ENCODE data around the gene STAC3. TPM values are rescaled to one million over a fixed set of nuclear protein-coding genes. Genes with fewer than 3 reads are reported as not detected.
"Not testable (repeated sequence)": the region's sequence is repeated elsewhere in the genome, so short reads cannot be mapped to it uniquely, and the experiment has no call there.

STAC3 gene
- total RNA-seq: 1 to 10 TPM; 2.5 to 6.1 TPM

DNA sequence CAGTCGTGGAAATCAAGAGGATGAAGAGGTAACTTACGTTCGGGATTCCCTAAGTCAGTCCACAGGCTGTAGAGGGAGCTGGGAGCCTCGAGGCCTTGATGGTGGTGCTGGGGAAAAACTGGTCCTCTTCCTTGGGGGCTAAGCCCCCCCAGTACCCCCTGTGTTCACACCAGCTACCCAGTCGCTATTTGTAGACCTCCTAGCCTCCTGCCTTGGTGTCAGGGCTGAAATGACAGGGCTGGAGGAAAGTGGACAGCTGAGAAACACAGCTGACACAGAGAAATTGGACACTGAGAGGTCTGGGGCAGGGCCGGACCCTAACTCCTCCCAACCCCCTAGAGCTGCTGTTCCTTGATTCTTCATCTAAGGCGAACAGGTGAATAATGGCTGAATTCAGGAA, at the start of gene STAC3:
Gene STAC3, minus strand, starts transcription at position 232 of the 400 bp plus-strand sequence. CDS start 1,551 bp downstream, outside the sequence.
- H3K27me3 Mint-ChIP-seq: no peaks in the 10 kb centered on the region
- ATAC-seq (no peak), DNase-seq (ENCODE audit: low spot score) (no peak)
- no peak within 1 kb of the TSS for H3K4me3 Mint-ChIP-seq
- H3K4me1 Mint-ChIP-seq (ENCODE audit: low read depth in 2 of 2): peaks cover 0 to 8% of the 10 kb centered on the region in 2 donors
- H3K27ac Mint-ChIP-seq: no peak within 1 kb of the TSS
- no peaks in the 10 kb centered on the region for H3K36me3 Mint-ChIP-seq
- H3K9me3 Mint-ChIP-seq: no peaks in the 10 kb centered on the region

DNA sequence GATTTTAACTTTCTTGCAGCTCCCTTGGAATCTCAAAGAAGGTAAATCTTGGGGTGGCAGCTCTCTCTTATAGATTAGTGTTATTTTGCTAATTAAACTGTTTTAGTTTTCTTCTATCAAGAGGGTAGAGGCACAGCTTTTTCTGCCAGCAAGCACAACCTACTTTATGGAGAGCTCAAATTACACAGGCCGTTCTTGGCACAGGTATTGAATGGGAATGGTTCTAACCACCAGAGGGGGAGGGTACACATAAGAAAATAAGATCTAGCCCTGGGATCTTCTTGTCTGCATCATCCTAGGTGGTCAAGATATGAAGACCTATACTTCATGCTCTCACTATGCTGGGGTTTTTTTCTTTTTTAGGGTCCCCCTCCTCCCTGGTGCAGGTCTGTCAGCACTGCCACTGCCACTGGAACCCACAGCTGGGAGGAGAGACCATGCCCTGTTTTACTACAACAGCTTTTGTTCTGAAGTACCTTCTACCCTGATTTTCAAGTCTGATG, 48.6 kb upstream of the STAC3 start:
- Mint-ChIP-seq H3K27me3 (no peaks in the 10 kb centered on the region), H3K27ac (no peak overlapping the region), H3K36me3 (peaks cover 14% of the 10 kb centered on the region), H3K4me3 (no peak overlapping the region), H3K4me1 (ENCODE audit: low read depth in 2 of 2) (no peaks in the 10 kb centered on the region), H3K9me3 (no peaks in the 10 kb centered on the region)
- DNase-seq (ENCODE audit: low spot score): no peak
- no peak for ATAC-seq

DNA sequence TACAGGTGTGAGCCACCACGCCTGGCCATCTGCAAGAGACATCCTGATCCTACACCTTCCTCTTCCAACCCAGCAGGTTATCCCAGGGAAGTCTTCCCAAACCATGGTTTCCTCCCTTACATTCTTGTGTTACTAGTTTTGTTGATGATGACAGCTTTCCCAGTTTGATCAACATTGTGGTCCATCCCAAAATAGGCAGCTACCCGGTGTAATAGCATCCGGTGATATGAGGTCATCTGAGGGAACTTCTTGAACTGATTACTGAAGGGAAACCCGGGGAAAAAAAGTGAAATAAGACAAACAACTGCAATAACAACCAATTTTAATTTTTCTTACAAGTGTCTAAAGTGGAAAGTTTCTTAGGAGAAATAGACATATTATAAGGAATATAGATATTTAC, 45.3 kb upstream of the STAC3 start:
- Mint-ChIP-seq H3K4me1 (ENCODE audit: low read depth in 2 of 2) (no peaks in the 10 kb centered on the region), H3K27me3 (no peaks in the 10 kb centered on the region), H3K27ac (no peak overlapping the region), H3K9me3 (no peaks in the 10 kb centered on the region), H3K4me3 (no peak overlapping the region), H3K36me3 (peaks cover 15% of the 10 kb centered on the region)
- DNase-seq (ENCODE audit: low spot score) (no peak), ATAC-seq (no peak)

DNA sequence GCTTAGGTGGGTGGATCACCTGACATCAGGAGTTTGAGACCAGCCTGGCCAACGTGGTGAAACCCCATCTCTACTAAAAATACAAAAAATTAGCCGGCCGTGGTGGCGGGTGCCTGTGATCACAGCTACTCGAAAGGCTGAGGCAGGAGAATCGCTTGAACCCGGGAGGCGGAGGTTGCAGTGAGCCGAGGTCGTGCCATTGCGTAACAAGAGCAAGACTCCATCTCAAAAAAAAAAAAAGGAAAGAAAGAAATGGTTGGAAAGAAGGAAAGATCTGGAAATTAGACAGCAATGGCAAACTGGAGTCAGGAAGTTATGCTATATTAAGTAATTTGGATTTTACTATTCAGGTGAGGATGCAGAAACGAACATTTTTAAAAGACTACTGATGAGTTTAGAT, 31.1 kb upstream of the STAC3 start:
- not testable (repeated sequence) for DNase-seq (ENCODE audit: low spot score); H3K27ac Mint-ChIP-seq; H3K9me3 Mint-ChIP-seq; H3K27me3 Mint-ChIP-seq; H3K4me3 Mint-ChIP-seq; ATAC-seq
- Mint-ChIP-seq H3K4me1 (ENCODE audit: low read depth in 2 of 2) (peaks cover 12% of the 10 kb centered on the region in 2 donors), H3K36me3 (peaks cover 22% of the 10 kb centered on the region)

DNA sequence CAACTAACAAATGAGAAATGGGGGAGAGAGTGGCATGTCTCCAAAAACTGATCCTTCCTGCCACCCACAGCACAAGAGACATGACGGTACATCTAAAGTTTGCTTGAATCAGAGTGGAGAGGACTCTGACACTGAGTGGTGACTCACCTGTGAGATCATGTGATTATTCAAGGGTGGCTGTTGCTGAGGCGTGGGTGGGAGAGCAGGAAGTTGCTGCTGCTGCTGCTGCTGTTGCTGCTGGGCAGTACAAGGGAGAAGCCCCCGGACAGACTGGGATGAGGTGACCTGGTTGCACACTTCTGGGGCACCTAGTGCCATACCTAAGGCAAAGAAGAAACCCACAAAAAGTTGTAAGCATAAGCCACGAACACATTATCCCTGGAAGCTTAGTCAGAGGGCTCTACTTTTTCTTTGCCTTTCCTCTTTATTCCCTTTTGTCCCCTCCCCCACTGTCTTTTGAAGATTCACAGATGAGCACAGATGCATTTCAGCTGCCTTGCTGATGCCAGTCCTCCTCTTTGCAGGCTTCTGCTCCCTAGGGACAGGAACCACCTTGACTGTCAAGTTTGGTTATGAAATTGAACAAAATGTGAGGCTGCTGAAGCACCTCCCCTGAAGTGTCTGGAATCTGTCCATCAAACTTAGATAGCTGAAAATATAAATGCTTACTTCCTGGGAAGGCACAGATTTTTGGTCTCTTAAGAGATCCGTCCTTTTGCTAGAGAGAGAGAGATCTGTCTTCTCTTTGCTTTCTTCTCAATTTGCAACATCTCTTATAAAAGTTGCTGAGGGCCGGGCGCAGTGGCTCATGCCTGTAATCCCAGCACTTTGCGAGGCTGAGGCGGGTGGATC, 29.4 kb upstream of the STAC3 start:
- DNase-seq (ENCODE audit: low spot score): peak; percentile 71
- H3K4me3 Mint-ChIP-seq: peak overlapping the region; percentile 28
- H3K27me3 Mint-ChIP-seq: no peaks in the 10 kb centered on the region
- H3K9me3 Mint-ChIP-seq: no peaks in the 10 kb centered on the region
- H3K36me3 Mint-ChIP-seq: peaks cover 22% of the 10 kb centered on the region
- peak overlapping the region; percentile 83 to 87 for H3K27ac Mint-ChIP-seq
- peaks cover 12% of the 10 kb centered on the region in 2 donors for H3K4me1 Mint-ChIP-seq (ENCODE audit: low read depth in 2 of 2)
- ATAC-seq: peak; percentile 96 to 98

DNA sequence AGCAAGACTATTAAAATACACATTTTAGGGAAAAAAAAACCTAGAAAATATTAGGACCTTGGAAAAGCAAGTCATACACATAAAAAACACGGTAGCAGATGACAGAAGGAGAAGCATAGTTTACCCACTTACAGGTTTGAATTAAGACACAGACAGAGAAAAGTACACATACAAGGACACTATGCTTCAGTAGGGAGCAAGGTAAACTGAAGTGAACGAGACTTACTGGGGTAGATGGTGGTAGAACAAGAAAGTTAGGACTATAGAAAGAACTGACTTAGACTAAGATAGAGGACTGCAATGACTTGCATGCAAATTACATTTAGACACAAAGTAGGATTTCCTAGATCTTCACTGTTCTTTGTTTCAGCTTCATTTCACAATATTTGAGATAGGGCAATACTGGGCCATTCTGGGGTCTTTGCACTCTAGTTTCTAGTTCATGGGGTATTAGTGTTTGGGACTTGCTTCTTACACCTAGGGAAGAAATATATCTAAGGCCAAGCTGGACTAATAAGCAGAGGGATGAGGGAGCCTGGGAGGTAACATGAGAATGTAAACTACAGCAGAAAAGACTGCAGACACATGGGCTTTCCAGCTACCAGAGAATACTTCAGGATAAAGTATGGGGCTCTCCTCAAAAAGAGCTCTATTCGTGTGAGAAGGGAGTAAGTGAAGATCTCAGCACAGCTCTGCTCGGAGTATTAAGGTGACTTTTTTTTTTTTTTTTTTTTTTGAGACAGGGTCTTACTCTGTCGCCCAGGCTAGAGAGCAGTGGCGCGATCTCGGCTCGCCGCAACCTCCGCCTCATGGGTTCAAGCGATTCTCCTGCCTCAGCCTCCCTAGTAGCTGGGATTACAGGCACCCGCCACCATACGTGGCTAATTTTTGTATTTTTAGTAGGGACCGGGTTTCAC, 27.7 kb upstream of the STAC3 start:
- H3K27ac Mint-ChIP-seq: peak overlapping the region in 1 of 2 donors; percentile 8

DNA sequence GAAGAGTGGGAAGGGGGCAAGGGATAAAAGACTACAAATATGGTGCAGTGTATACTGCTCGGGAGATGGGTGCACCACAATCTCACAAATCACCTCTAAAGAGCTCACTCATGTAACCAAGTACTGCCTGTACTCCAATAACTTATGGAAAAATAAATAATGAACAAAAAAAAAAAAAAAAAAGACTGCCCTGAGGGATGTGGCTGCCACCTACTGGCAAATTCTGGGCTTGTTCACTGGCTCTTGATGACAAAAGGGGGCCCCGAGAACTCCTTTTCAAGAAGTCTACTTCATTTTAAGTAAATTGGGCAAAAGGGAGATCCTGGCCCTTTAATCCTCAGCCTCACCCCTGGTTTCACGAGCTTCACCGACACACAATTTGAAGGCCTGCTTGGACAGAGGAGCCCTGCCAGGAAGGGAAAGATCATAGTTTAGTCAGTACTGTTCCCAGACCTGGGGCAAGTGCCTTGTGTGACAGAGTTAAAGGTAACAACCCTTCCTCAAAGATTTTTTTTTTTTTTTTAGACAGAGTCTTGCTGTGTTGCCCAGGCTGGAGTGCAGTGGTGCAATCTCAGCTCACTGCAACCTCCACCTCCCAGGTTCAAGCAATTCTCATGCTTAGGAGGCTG, 26.1 kb upstream of the STAC3 start:
- peaks cover 22% of the 10 kb centered on the region for H3K36me3 Mint-ChIP-seq

More for the DNA sequence above, 27.7 kb upstream of the STAC3 start:
- no peak overlapping the region for H3K4me3 Mint-ChIP-seq
- no peaks in the 10 kb centered on the region for H3K9me3 Mint-ChIP-seq
- DNase-seq (ENCODE audit: low spot score): no peak
- ATAC-seq: no peak
- H3K4me1 Mint-ChIP-seq (ENCODE audit: low read depth in 2 of 2): peaks cover 12% of the 10 kb centered on the region in 2 donors
- no peaks in the 10 kb centered on the region for H3K27me3 Mint-ChIP-seq
- H3K36me3 Mint-ChIP-seq: peaks cover 22% of the 10 kb centered on the region

DNA sequence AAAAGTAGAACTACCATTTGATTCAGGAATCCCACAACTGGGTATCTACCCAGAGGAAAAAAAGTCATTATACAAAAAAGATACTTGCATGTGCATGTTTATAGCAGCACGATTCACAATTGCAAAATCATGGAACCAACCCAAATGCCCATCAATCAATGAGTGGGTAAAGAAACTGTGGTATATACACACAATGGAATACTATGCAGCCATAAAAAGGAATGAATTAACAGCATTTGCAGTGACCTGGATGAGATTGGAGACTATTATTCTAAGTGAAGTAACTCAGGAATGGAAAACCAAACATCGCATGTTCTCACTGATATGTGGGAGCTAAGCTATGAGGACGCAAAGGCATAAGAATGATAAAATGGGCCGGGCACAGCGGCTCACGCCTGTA, 25.2 kb upstream of the STAC3 start:
- not testable (repeated sequence) for H3K27me3 Mint-ChIP-seq

More for the DNA sequence above, 26.1 kb upstream of the STAC3 start:
- Mint-ChIP-seq H3K27me3 (no peaks in the 10 kb centered on the region), H3K9me3 (no peaks in the 10 kb centered on the region), H3K4me3 (no peak overlapping the region), H3K4me1 (ENCODE audit: low read depth in 2 of 2) (peaks cover 12% of the 10 kb centered on the region in 2 donors), H3K27ac (no peak overlapping the region)
- ATAC-seq: no peak
- no peak for DNase-seq (ENCODE audit: low spot score)

DNA sequence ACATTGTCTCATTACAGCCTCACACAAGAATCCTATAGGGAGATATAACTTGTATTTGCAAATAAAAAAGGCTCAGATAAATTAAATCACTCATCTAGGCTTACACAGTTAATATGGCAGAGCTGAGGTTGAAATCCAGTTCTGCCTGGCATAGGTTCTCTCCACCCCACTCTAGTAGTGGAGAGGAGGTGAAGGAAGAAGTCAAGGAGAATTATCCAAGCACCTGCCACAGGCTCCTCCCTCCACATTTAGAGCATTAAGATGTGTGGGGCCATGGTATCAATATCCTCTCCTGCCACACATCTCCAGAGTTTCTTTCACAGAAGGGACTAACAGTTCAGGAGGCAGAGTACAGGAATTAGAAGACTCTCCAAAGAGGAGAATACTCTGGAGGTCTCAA, 22.5 kb upstream of the STAC3 start:
- H3K9me3 Mint-ChIP-seq: no peaks in the 10 kb centered on the region

More for the DNA sequence above, 25.2 kb upstream of the STAC3 start:
- H3K4me1 Mint-ChIP-seq (ENCODE audit: low read depth in 2 of 2): peaks cover 12% of the 10 kb centered on the region in 2 donors
- H3K9me3 Mint-ChIP-seq; H3K27ac Mint-ChIP-seq; ATAC-seq; DNase-seq (ENCODE audit: low spot score); H3K4me3 Mint-ChIP-seq: not testable (repeated sequence)
- H3K36me3 Mint-ChIP-seq: peaks cover 27% of the 10 kb centered on the region

DNA sequence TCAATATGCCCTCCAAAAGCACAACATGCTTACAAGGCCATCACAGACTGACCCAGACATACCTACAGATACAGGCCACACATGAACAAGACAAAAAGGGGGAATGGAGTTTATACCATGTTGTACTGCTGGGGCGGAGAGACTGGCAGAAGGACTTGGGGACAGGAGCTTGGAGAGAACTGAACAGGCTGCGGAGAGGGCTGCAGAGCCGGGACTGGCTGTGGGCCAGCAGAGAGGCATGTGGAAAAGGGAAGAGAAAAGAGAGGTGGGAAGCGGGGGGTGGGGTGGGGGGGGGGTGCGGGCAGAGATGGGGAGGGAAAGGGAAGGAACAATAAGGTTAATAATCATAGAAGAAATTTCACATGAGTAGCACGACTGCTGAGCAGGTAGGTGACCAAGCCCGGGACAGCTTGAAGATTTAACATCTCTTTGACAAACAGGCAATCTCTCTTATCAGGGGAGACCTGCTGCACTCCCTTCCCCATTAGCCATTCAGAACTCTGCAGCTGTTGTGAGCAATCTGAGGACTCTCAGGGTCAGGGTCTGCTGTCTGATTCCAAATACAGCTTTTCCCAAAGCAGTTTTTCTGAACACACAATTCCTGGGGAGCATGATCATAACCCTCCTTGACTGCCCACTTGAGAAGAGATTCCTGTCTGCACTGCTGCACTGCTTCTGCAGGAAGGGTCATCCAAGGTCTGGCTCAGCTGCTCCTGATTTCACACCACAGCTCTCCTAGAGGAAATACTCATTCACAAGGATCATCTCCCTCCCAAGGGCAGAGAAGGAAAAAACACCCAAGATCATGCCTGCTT, 21.6 kb upstream of the STAC3 start:
- Mint-ChIP-seq H3K4me3 (no peak overlapping the region), H3K27me3 (no peaks in the 10 kb centered on the region), H3K36me3 (peaks cover 17% of the 10 kb centered on the region), H3K27ac (no peak overlapping the region), H3K4me1 (ENCODE audit: low read depth in 2 of 2) (no peaks in the 10 kb centered on the region), H3K9me3 (no peaks in the 10 kb centered on the region)
- no peak for ATAC-seq
- DNase-seq (ENCODE audit: low spot score): no peak

More for the DNA sequence above, 22.5 kb upstream of the STAC3 start:
- H3K36me3 Mint-ChIP-seq: peaks cover 26% of the 10 kb centered on the region
- H3K4me3 Mint-ChIP-seq: no peak overlapping the region
- no peaks in the 10 kb centered on the region for H3K4me1 Mint-ChIP-seq (ENCODE audit: low read depth in 2 of 2)
- H3K27me3 Mint-ChIP-seq: no peaks in the 10 kb centered on the region
- no peak for DNase-seq (ENCODE audit: low spot score)
- no peak overlapping the region for H3K27ac Mint-ChIP-seq
- ATAC-seq: no peak

DNA sequence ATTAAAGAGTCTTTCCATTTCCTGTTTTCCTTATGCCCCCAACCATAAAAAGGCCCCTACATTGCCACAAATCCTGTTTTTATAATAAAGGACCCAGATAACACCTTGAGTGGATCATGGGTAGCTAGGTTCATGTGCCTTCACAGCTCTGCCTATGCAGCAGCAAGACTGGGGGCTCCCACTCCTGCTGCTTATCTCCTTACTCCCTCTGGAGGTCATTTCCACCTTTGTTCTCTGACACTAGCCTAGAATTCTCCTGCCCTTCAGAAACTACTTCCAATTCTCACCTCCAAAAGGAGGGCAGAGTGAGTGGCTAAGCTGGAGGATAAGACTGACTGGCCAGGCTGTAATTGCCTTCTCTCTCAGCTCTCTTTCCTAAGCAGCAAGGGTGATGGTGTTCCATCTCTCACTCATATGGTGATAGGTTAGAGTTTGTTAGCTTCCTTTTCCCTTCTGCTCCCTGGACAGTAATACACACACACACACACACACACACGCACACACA, 20.0 kb upstream of the STAC3 start:
- no peaks in the 10 kb centered on the region for H3K27me3 Mint-ChIP-seq
- H3K4me1 Mint-ChIP-seq (ENCODE audit: low read depth in 2 of 2): no peaks in the 10 kb centered on the region
- no peak overlapping the region for H3K4me3 Mint-ChIP-seq
- ATAC-seq (no peak), DNase-seq (ENCODE audit: low spot score) (no peak)
- H3K9me3 Mint-ChIP-seq: no peaks in the 10 kb centered on the region
- H3K36me3 Mint-ChIP-seq: peaks cover 22% of the 10 kb centered on the region
- peak overlapping the region in 1 of 2 donors; percentile 2 for H3K27ac Mint-ChIP-seq

DNA sequence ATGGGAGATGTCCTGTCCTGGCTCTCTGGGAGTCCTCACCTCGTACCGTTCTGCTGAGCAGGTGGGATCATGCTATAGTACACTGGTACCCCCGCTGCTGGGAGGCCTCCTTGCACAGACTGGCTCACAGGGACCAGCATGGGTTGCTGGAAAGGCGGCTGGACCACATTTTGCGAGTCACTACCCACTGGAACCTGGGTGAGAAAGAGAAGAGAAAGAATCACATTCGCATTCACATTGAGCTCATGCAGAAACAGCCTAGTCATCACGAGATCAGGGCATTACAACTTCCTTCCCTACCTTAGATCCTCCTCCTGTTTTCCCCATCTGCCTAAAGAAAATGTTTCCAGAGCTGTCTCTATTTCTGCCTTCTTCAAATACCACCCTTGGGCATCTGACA, 17.3 kb upstream of the STAC3 start:
- ATAC-seq (peak in 1 of 2 donors; percentile 51), DNase-seq (ENCODE audit: low spot score) (no peak)
- H3K36me3 Mint-ChIP-seq: peaks cover 22% of the 10 kb centered on the region
- H3K4me1 Mint-ChIP-seq (ENCODE audit: low read depth in 2 of 2): peaks cover 0 to 4% of the 10 kb centered on the region in 2 donors
- H3K27me3 Mint-ChIP-seq: no peaks in the 10 kb centered on the region
- H3K27ac Mint-ChIP-seq: no peak overlapping the region
- H3K9me3 Mint-ChIP-seq: no peaks in the 10 kb centered on the region
- H3K4me3 Mint-ChIP-seq: no peak overlapping the region

All from natural killer cell treated with Interleukin-12 subunit alpha and Interleukin-12 subunit beta and Interleukin-15 and Interleukin-18, amount 100 ng/mL, for 72 hours (primary cell).